PC-9 (cell line): ENCODE data around the gene TRIM66. TPM values are rescaled to one million over a fixed set of nuclear protein-coding genes. Genes with fewer than 3 reads are reported as not detected.
A peak's percentile ranks its signal among the peaks of the same experiment; 100 is the strongest.

Source experiments
- BruUV-seq: library from RNA; stranded (reverse); fragments of 400-500 nt; replicated peaks from 2 replicates; lab custom pipeline; 2021; lab: Mats Ljungman, UMichigan
- CTCF ChIA-PET: fragments of 300-600 bp; sonication (Branson Sonifier 250); formaldehyde crosslinking; loops from one replicate; lab custom pipeline; 2022; ENCODE audit warnings: antibody characterized with exemption; lab: Charles Lee
- POLR2A ChIA-PET: fragments of 300-600 bp; sonication (Branson Sonifier 250); formaldehyde crosslinking; loops from one replicate; lab custom pipeline; 2022; ENCODE audit warnings: antibody characterized with exemption; ENCODE audit not compliant: unreplicated experiment; lab: Charles Lee
- DNase-seq, 2 experiments: peaks; one replicate each; pipeline versions ENCODE4 v3.0.0 to v3.0.0-alpha.2; 2015 to 2022; ENCODE audit warnings: mixed read lengths in 1 of 2
- H2AFZ ChIP-seq: fragments of 200-600 bp; sonication (generic); 2 replicates; pipeline ENCODE4 v1.8.1; 2017; ENCODE audit warnings: antibody characterized with exemption
- H3F3A ChIP-seq: fragments of 200-600 bp; sonication (generic); 2 replicates; pipeline ENCODE4 v1.8.1; 2017; ENCODE audit warnings: antibody characterized with exemption, mild to moderate bottlenecking, low read depth; ENCODE audit not compliant: insufficient read depth
- H3K27ac ChIP-seq: fragments of 200-600 bp; sonication (generic); 2 replicates; pipeline ENCODE4 v1.6.1; 2016; ENCODE audit warnings: mixed run types
- H3K27me3 ChIP-seq: fragments of 200-600 bp; sonication (generic); 2 replicates; pipeline ENCODE4 v1.6.1; 2016; ENCODE audit warnings: low read depth, mixed run types; ENCODE audit not compliant: insufficient read depth
- H3K36me3 ChIP-seq: fragments of 200-600 bp; sonication (generic); 2 replicates; pipeline ENCODE4 v1.6.1; 2016; ENCODE audit warnings: low read depth, mixed run types
- H3K4me1 ChIP-seq: fragments of 200-600 bp; sonication (generic); replicated peaks from 2 replicates; pipeline ENCODE4 v1.6.1; 2016; ENCODE audit warnings: mixed run types; ENCODE audit not compliant: insufficient read depth
- H3K4me2 ChIP-seq: fragments of 200-600 bp; sonication (generic); 2 replicates; pipeline ENCODE4 v1.6.1; 2017; ENCODE audit warnings: mixed run types
- H3K4me3 ChIP-seq: fragments of 200-600 bp; sonication (generic); 2 replicates; pipeline ENCODE4 v1.6.1; 2016; ENCODE audit warnings: mixed run types
- H3K79me2 ChIP-seq: fragments of 200-600 bp; sonication (generic); 2 replicates; pipeline ENCODE4 v1.6.1; 2017; ENCODE audit warnings: low read depth, mixed run types
- H3K9me2 ChIP-seq: fragments of 200-600 bp; sonication (generic); 2 replicates; pipeline ENCODE4 v1.8.1; 2017; ENCODE audit warnings: mild to moderate bottlenecking; ENCODE audit not compliant: insufficient read depth
- H3K9me3 ChIP-seq: fragments of 200-600 bp; sonication (generic); 2 replicates; pipeline ENCODE4 v1.8.1; 2016; ENCODE audit warnings: low read depth; ENCODE audit not compliant: insufficient read depth
- H4K20me1 ChIP-seq: fragments of 200-600 bp; sonication (generic); 2 replicates; pipeline ENCODE4 v1.8.1; 2017; ENCODE audit not compliant: insufficient read depth
- EZH2 ChIP-seq: fragments of 200-600 bp; sonication (generic); IDR thresholded peaks from 2 replicates; pipeline ENCODE4 v1.8.0; 2017; ENCODE audit warnings: antibody characterized with exemption, low read depth
- intact Hi-C: fragments of 100-400 bp; cut with micrococcal nuclease; formaldehyde crosslinking; loops from one replicate; pipeline ENCODE4 v1.10.0; 2022; ENCODE audit not compliant: unreplicated experiment
- total RNA-seq: library from RNA; stranded (reverse); gene quantifications from 2 replicates; pipeline ENCODE4 v1.2.3, GENCODE V29; 2021
- TF ChIP-seq, protein P1 (sequence below): fragments of 200-600 bp; sonication (generic); conservative IDR thresholded peaks from 2 replicates; pipeline ENCODE4 v1.6.1; 2017; ENCODE audit warnings: mixed run types, antibody characterized with exemption, mild to moderate bottlenecking, moderate library complexity

TRIM66 gene
- total RNA-seq, 1 experiment from 2014 or later: 17.0 TPM

DNA sequence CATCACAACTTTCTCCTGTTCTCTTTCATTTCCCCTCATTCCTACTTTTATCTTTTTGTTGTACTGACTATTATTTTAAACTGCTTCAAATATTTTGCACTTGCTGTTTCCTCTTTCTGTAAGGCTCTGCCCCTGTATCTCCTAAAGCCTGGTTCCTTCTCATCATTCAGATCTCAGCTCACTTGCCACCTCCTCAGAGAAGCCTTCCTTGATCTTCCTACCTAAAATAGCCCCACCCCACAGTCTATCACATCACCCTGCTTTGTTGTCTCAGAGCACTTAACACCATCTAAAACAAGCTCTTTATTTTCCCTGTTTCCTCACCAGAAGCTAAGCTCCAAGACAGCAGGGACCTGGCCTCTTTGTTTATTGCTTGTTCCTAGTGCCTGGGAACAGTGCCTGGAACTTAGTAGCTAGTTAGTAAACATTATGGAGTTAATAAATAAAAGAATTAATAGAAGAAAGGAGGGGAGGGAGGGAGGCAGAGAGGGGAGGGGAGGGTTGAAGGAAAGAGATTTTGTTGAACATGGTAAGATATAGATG is 85.9 kb downstream of the TRIM66 start:
- no peaks in the 10 kb centered on the region for H3K4me1 ChIP-seq
- H3K27ac ChIP-seq: no peak overlapping the region
- ChIA-PET CTCF (no interaction called here), POLR2A (no interaction called here)
- no peaks in the 10 kb centered on the region for H3K27me3 ChIP-seq
- no peak overlapping the region for H2AFZ ChIP-seq
- no peaks in the 10 kb centered on the region for H3K36me3 ChIP-seq
- no peak overlapping the region for H3K4me3 ChIP-seq
- no peak for DNase-seq
- no peak overlapping the region for H3K4me2 ChIP-seq
- no peaks in the 10 kb centered on the region for H3K9me3 ChIP-seq
- no peaks in the 10 kb centered on the region for H3F3A ChIP-seq
- intact Hi-C loops: no loop called here
- H3K79me2 ChIP-seq: no peaks in the 10 kb centered on the region
- no TSS peak for BruUV-seq
- no peak for TF ChIP-seq EZH2
- TF ChIP-seq, protein P1, sequence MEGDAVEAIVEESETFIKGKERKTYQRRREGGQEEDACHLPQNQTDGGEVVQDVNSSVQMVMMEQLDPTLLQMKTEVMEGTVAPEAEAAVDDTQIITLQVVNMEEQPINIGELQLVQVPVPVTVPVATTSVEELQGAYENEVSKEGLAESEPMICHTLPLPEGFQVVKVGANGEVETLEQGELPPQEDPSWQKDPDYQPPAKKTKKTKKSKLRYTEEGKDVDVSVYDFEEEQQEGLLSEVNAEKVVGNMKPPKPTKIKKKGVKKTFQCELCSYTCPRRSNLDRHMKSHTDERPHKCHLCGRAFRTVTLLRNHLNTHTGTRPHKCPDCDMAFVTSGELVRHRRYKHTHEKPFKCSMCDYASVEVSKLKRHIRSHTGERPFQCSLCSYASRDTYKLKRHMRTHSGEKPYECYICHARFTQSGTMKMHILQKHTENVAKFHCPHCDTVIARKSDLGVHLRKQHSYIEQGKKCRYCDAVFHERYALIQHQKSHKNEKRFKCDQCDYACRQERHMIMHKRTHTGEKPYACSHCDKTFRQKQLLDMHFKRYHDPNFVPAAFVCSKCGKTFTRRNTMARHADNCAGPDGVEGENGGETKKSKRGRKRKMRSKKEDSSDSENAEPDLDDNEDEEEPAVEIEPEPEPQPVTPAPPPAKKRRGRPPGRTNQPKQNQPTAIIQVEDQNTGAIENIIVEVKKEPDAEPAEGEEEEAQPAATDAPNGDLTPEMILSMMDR: no peak
- H3K9me2 ChIP-seq: no peaks in the 10 kb centered on the region
- H4K20me1 ChIP-seq: no peaks in the 10 kb centered on the region

DNA sequence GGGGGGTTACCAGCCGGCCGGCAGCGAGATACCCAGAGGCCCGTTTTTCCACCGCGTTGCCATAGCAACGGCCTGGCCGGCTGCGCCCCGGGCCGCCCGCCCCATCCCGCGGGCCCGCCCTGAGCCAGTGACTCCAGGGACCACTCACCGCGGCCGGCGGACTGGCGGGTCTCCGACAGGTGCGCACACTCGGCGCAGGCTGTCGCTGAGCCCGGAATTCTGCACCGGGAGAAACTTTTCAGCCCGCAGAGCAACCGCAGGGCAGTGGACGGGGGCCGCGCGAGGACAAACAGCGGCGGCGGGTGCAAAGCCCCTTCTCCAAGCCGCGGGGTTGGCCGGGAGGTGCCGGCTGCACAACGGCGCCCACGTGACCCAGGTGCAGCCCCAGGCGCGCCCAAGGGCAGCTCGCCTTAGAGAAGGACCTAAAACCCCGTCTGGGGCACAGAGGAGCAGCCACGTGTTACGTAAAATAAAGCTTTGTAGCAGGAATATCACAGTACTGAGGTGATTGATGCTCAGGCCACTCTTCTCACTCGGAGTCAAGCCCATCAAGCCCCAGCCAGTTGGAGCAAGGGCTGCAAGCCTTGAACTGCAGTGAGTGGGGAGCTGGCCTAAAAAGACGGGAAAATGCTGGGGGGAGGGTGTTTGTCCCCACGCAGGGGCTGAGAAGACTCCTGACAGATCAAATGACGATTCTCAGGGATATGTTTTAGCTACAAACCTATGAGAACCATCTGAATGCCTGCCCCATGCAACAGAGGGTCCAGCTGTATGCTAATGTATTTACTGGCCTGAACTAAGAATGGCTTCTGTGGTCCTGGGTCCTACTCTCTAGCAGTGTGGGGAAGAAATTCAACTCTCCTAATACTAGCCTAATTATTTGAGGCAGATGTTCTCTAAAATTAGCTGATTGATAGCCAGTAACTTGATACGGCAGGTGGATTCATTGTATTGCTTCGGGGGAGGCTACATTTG is 88.2 kb downstream of the TRIM66 start, which contains the start of gene STK33:
Gene STK33, minus strand, starts transcription at position 294 of the 975 bp plus-strand sequence. CDS start 119,323 bp downstream, outside the sequence.
- ChIA-PET CTCF (no interaction called here), POLR2A (no interaction called here)
- intact Hi-C loops: no loop called here
- Histone ChIP-seq H3K79me2 (no peaks in the 10 kb centered on the region), H3K36me3 (no peaks in the 10 kb centered on the region), H3K4me3 (peak within 1 kb of the TSS; percentile 66), H3K4me2 (peak within 1 kb of the TSS; percentile 91), H3K9me2 (no peaks in the 10 kb centered on the region), H3K9me3 (no peaks in the 10 kb centered on the region), H3K27me3 (no peaks in the 10 kb centered on the region), H4K20me1 (no peaks in the 10 kb centered on the region), H3K27ac (no peak within 1 kb of the TSS), H3K4me1 (no peaks in the 10 kb centered on the region), H2AFZ (peak within 1 kb of the TSS; percentile 92), H3F3A (no peaks in the 10 kb centered on the region)
- peak in 1 of 2 experiments; percentile 41 for DNase-seq
- TF ChIP-seq, protein P1: no peak
- BruUV-seq: no TSS peak

DNA sequence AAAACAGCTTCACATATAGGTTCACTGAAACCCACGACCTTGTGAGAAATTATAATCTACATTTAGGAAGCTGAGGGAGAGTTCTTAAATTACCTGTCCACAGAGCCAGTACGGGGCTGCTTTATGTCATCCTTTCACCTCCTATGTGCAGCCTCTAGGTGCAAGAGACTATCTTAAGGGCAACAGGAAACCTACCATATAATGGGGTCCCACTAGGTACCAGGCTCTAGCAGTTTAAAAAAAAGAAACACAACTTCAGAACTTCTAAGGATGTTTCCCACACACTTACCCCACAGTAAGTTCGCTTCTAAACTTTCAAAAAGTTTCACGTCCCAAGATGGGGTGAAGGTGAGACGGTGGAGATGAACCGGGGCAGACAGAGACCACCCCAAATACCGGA is 89.0 kb downstream of the TRIM66 start:
- H2AFZ ChIP-seq: peak overlapping the region; percentile 92
- no peaks in the 10 kb centered on the region for H3K9me3 ChIP-seq
- intact Hi-C loops: no loop called here
- H3K27ac ChIP-seq: no peak overlapping the region
- H3K4me2 ChIP-seq: peak overlapping the region; percentile 91
- no peaks in the 10 kb centered on the region for H3K79me2 ChIP-seq
- H3K27me3 ChIP-seq: no peaks in the 10 kb centered on the region
- H3K4me1 ChIP-seq: no peaks in the 10 kb centered on the region
- DNase-seq: no peak
- no peaks in the 10 kb centered on the region for H3K36me3 ChIP-seq
- H3K9me2 ChIP-seq: no peaks in the 10 kb centered on the region
- TF ChIP-seq, protein P1: no peak
- no peak for TF ChIP-seq EZH2
- POLR2A ChIA-PET: interaction anchor here (0.6 kb wide), 1 partner anchor 364 kb away, joined by 4 read pairs; no protein-coding TSS in a partner anchor
- no TSS peak for BruUV-seq
- peak overlapping the region; percentile 66 for H3K4me3 ChIP-seq
- no peaks in the 10 kb centered on the region for H4K20me1 ChIP-seq
- CTCF ChIA-PET: no interaction called here
- no peaks in the 10 kb centered on the region for H3F3A ChIP-seq
